Kidney (tissue), 14 donors: Measurements from ENCODE around the gene ABHD14A. TPM values are rescaled to one million over a fixed set of nuclear protein-coding genes. Genes with fewer than 3 reads are reported as not detected.
A peak's percentile ranks its signal among the peaks of the same experiment; 100 is the strongest.

Experiments
- DNase-seq, 5 donors: peaks; one replicate each; pipeline ENCODE4 v3.0.0-alpha.2; 2013 to 2020
- FAIRE-seq: peaks from 2 replicates; lab custom pipeline; 2012; peaks lifted over from hg19 to GRCh38; lab: Jason Lieb, UNC
- H3K27ac ChIP-seq, 2 donors: one replicate each; pipeline ENCODE4 v1.7.0; 2013; ENCODE audit warnings: low read depth in 2 of 2, low read length in 2 of 2, inconsistent platforms in 1 of 2
- H3K27me3 ChIP-seq: one replicate; pipeline ENCODE4 v1.7.1; 2013; ENCODE audit warnings: low read length, inconsistent platforms; ENCODE audit not compliant: control insufficient read depth, insufficient read depth
- H3K36me3 ChIP-seq, 3 donors: one replicate each; pipeline versions ENCODE4 v1.7.0 to v1.7.1; 2013; ENCODE audit warnings: low read length in 3 of 3, control low read depth in 1 of 3, inconsistent platforms in 1 of 3; ENCODE audit not compliant: insufficient read depth in 3 of 3, control insufficient read depth in 2 of 3
- H3K4me1 ChIP-seq, 3 donors: one replicate each; pipeline versions ENCODE4 v1.7.0 to v1.7.1; 2013; ENCODE audit warnings: low read length in 3 of 3, inconsistent platforms in 1 of 3, low read depth in 1 of 3; ENCODE audit not compliant: control insufficient read depth in 2 of 3, insufficient read depth in 2 of 3
- H3K4me3 ChIP-seq, 3 donors: one replicate each; pipeline versions ENCODE4 v1.7.0 to v1.8.1; 2013; ENCODE audit warnings: low read length in 3 of 3, control low read depth in 1 of 3, inconsistent platforms in 1 of 3
- H3K9ac ChIP-seq, 3 donors: one replicate each; pipeline versions ENCODE4 v1.7.0 to v1.7.1; 2013; ENCODE audit warnings: low read length in 3 of 3, control low read depth in 1 of 3, inconsistent platforms in 1 of 3
- H3K9me3 ChIP-seq, 3 donors: one replicate each; pipeline versions ENCODE4 v1.7.0 to v1.7.1; 2013; ENCODE audit warnings: low read length in 3 of 3, control low read depth in 1 of 3, inconsistent platforms in 1 of 3; ENCODE audit not compliant: control insufficient read depth in 2 of 3, insufficient read depth in 1 of 3
- intact Hi-C: fragments of 100-400 bp; cut with DNase I; formaldehyde crosslinking; loops from one replicate; pipeline ENCODE4 v1.11.1; 2022
- polyA plus RNA-seq: library from polyadenylated mRNA; stranded (reverse); fragments of 350-450 nt; fragmentation: Illumina TruSeq; extraction: RNeasy Lipid Tissue Mini Kit (QIAGEN cat#74804); gene quantifications from one replicate; pipeline ENCODE4 v1.2.3, GENCODE V29; 2014; ENCODE audit warnings: low read depth, low replicate concordance; ENCODE audit not compliant: insufficient read depth
- total RNA-seq: library from RNA; stranded (reverse); fragmentation: NEBNext Ultra II Directional; extraction: Animal tissue kit (Norgen Biotek cat#: 25700); gene quantifications from one replicate; pipeline ENCODE4 v1.2.1, GENCODE V29; 2021
- TF ChIP-seq, protein P1 (sequence below): IDR thresholded peaks from 3 replicates; pipeline ENCODE4 v1.5.1; 2012; ENCODE audit warnings: mild to moderate bottlenecking, moderate library complexity, borderline replicate concordance; ENCODE audit not compliant: insufficient read depth; ENCODE audit errors: extremely low read depth
- donor health status: control.
- donor health status: control.
- donor health status: control.
- donor health status: control.
- donor health status: control.
- donor health status: DM: yes; HTN: yes; CAD: no.
- donor health status: Normal renal cell carcinoma (clear cell type).

ABHD14A gene
- total and polyA plus RNA-seq, 2 donors from 2014 or later, result 20.7 to 50.5 TPM

DNA sequence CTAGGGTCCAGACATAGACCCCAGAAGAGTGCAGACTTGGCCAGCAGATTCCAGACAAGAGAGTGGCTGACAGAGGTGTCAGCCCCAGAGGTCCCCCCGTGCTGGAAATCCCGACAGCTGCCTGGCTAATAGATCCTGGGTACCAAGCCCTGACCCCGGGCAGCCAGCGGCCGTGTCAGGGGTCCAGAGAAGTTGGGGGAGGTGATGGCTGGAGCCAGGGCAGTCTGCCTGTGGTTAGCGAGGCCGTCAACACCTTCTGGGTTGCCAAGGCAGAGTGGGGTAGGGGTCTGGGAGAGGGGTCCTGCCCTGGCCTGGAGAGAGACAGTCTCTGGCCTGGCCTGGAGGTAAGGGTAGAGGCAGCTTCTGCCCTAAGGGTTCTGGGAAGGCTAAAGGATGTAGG is 45.9 kb downstream of the ABHD14A start:
- TF ChIP-seq, protein P1, sequence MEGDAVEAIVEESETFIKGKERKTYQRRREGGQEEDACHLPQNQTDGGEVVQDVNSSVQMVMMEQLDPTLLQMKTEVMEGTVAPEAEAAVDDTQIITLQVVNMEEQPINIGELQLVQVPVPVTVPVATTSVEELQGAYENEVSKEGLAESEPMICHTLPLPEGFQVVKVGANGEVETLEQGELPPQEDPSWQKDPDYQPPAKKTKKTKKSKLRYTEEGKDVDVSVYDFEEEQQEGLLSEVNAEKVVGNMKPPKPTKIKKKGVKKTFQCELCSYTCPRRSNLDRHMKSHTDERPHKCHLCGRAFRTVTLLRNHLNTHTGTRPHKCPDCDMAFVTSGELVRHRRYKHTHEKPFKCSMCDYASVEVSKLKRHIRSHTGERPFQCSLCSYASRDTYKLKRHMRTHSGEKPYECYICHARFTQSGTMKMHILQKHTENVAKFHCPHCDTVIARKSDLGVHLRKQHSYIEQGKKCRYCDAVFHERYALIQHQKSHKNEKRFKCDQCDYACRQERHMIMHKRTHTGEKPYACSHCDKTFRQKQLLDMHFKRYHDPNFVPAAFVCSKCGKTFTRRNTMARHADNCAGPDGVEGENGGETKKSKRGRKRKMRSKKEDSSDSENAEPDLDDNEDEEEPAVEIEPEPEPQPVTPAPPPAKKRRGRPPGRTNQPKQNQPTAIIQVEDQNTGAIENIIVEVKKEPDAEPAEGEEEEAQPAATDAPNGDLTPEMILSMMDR, result no peak
- intact Hi-C loops, result no loop called here
- Histone ChIP-seq H3K27ac (peak overlapping the region; percentile 45 to 63), H3K4me1 (peaks cover 0 to 52% (median 13%) of the 10 kb centered on the region in 3 donors), H3K4me3 (no peak overlapping the region), H3K36me3 (no peaks in the 10 kb centered on the region), H3K27me3 (no peaks in the 10 kb centered on the region), H3K9ac (no peak overlapping the region), H3K9me3 (no peaks in the 10 kb centered on the region)
- DNase-seq (no peak), FAIRE-seq (no peak)

DNA sequence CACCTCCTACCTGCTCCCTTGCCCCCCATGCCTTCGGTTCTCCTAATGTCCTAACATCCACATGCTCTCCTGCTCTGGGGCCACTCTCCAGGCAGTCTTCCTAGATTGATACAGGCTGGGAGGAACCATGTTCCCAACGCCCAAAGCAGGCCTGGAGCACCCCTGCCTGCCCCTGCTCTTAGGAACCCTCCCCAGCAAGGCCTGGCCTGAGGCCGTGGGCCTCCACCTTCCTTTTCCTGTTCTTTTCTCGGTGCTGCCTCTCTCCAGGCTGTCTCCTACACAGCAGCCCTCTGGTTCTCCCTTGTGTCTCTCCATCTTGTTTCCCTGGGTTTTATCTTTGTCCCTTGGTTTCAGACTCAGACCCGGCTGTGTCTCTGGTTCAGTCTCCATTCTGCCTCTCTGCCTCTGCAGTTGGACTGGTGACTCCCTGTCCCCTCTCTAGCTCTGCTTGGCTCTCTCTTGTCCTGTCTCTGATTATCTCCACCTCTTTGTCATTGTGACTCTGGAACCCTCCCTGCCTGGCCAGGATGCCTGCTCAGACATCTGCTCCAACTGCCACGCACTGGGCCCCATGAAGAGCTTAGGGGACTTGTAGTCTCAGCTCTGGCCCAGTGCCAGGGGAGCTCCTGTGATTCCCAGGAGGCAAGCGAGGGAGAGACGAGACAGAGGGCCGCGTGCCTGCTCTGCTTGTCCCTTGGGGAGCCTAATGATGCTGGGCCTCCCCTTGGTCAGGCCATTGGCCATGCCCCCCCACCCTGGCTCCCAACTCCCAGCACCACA is 46.8 kb downstream of the ABHD14A start:
- H3K9ac ChIP-seq, result no peak overlapping the region
- DNase-seq (no peak), FAIRE-seq (no peak)
- no peaks in the 10 kb centered on the region for H3K36me3 ChIP-seq
- H3K4me1 ChIP-seq, result peaks cover 0 to 45% (median 13%) of the 10 kb centered on the region in 3 donors
- H3K9me3 ChIP-seq, result no peaks in the 10 kb centered on the region
- TF ChIP-seq, protein P1, result no peak
- intact Hi-C loops, result no loop called here
- H3K4me3 ChIP-seq, result no peak overlapping the region
- H3K27me3 ChIP-seq, result no peaks in the 10 kb centered on the region
- peak overlapping the region; percentile 54 to 63 for H3K27ac ChIP-seq

DNA sequence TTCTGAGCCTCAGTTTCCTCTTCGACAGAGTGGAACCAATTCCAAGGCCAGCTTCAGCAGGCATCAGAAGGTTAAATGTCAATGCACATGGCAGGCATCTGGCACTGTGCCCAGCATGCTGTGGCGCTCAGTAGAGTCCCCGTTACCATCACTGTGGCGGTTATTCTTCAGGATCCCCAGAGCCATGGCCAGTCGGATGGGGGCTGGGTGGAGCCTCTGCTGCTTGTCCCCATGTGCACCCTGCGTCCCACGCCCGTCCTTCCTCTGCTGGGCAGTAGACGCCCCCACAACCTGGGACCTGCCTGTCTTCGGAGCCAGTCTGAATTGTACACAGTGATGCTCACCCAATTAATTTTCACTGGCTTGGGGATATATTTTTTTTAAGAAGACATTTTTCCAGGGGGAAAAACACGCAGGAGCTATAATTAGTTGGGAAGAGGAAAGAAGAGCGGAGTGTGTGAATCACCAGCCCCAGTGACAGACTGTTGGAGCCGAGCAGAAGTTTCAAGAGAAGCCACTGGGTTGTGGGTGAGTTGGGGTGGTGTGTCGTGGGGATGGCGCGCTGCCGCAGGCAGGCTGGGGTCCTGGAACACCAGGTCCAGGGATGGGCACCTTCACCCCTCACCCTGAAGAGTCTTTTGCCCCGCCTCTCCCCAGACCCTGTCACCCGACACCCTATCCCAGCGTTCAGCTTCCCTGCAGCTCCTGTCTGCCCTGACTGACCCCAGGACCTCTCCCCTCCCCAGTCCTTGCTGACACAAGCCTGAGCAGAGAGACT is 47.6 kb downstream of the ABHD14A start:
- no peak overlapping the region for H3K4me3 ChIP-seq

More for the DNA sequence above, 47.6 kb downstream of the ABHD14A start:
- DNase-seq (no peak), FAIRE-seq (no peak)
- intact Hi-C loops, result no loop called here
- H3K4me1 ChIP-seq, result peaks cover 0 to 40% (median 13%) of the 10 kb centered on the region in 3 donors
- no peaks in the 10 kb centered on the region for H3K9me3 ChIP-seq
- TF ChIP-seq, protein P1, result no peak
- no peaks in the 10 kb centered on the region for H3K27me3 ChIP-seq
- no peaks in the 10 kb centered on the region for H3K36me3 ChIP-seq
- peak overlapping the region in 1 of 3 donors; percentile 19 for H3K9ac ChIP-seq
- peak overlapping the region; percentile 51 to 54 for H3K27ac ChIP-seq
